Cardiac muscle cell (in vitro differentiated cells and primary cell): ENCODE data around the gene SMARCA4. TPM values are rescaled to one million over a fixed set of nuclear protein-coding genes. Genes with fewer than 3 reads are reported as not detected.
"Not testable (repeated sequence)": the region's sequence is repeated elsewhere in the genome, so short reads cannot be mapped to it uniquely, and the experiment has no call there.

Experiments used
- DNase-seq, 2 donors: peaks; one replicate each; pipeline versions ENCODE4 v3.0.0 to v3.0.0-alpha.2; 2010 to 2017; ENCODE audit warnings: low read depth in 1 of 2, low spot score in 1 of 2
- H3K27ac ChIP-seq: fragments of 200-600 bp; sonication (generic); 2 replicates; pipeline ENCODE4 v1.5.1; 2016
- H3K27me3 ChIP-seq: fragments of 200-600 bp; sonication (generic); 2 replicates; pipeline ENCODE4 v1.6.0; 2016; ENCODE audit warnings: control low read depth
- H3K36me3 ChIP-seq: fragments of 200-600 bp; sonication (generic); 2 replicates; pipeline ENCODE4 v1.5.1; 2016; ENCODE audit warnings: control low read depth
- H3K4me1 ChIP-seq: fragments of 200-600 bp; sonication (generic); 2 replicates; pipeline ENCODE4 v1.8.1; 2017; ENCODE audit warnings: low read depth, mild to moderate bottlenecking, mixed run types
- H3K4me3 ChIP-seq: fragments of 200-600 bp; sonication (generic); 2 replicates; pipeline ENCODE4 v1.5.1; 2016; ENCODE audit warnings: mild to moderate bottlenecking
- H3K9me3 ChIP-seq: fragments of 200-600 bp; sonication (generic); 2 replicates; pipeline ENCODE4 v1.5.1; 2017; ENCODE audit warnings: low read depth, mild to moderate bottlenecking, control low read depth
- polyA plus RNA-seq: library from polyadenylated mRNA; unstranded; fragments of >200 nt; fragmentation: Nextera tagmentation; extraction: Ambion mirVana; gene quantifications from 2 replicates; pipeline ENCODE4 v1.2.1, GENCODE V29; 2016
- total RNA-seq: library from RNA; depleted of rRNA; stranded (reverse); fragments of >200 nt; gene quantifications from 2 replicates; pipeline ENCODE4 v1.2.3, GENCODE V29; 2016
- TF ChIP-seq, protein P1 (sequence below): IDR thresholded peaks from 2 replicates; pipeline ENCODE4 v1.5.1; 2012; ENCODE audit warnings: low read depth, mild to moderate bottlenecking, low read length

The SMARCA4 gene
- total and polyA plus RNA-seq, 2 experiments from 2014 or later, result 178 to 212 TPM

DNA sequence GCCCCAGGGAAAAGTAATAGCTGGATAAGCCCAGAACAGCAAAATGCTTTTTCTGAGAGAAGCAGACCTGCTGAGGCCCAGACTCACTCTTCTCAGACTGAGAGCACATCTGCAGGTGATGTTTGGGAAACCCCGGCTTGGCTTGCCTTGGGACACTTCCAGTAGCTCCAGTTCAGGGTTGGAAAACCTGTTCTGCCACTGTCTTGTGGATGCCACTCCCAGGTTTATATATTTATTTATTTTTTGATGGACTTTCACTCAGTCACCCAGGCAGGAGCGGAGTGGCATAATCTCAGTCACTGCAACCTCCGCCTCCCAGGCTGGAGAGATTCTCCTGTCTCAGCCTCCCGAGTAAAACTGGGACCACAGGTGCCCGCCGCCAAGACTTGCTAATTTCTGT, 8.0 kb upstream of the SMARCA4 start:
- no peaks in the 10 kb centered on the region for H3K27me3 ChIP-seq
- H3K4me3 ChIP-seq, result no peak overlapping the region
- no peaks in the 10 kb centered on the region for H3K4me1 ChIP-seq
- DNase-seq, result no peak
- H3K27ac ChIP-seq, result no peak overlapping the region
- H3K9me3 ChIP-seq, result no peaks in the 10 kb centered on the region
- H3K36me3 ChIP-seq, result no peaks in the 10 kb centered on the region
- TF ChIP-seq, protein P1, sequence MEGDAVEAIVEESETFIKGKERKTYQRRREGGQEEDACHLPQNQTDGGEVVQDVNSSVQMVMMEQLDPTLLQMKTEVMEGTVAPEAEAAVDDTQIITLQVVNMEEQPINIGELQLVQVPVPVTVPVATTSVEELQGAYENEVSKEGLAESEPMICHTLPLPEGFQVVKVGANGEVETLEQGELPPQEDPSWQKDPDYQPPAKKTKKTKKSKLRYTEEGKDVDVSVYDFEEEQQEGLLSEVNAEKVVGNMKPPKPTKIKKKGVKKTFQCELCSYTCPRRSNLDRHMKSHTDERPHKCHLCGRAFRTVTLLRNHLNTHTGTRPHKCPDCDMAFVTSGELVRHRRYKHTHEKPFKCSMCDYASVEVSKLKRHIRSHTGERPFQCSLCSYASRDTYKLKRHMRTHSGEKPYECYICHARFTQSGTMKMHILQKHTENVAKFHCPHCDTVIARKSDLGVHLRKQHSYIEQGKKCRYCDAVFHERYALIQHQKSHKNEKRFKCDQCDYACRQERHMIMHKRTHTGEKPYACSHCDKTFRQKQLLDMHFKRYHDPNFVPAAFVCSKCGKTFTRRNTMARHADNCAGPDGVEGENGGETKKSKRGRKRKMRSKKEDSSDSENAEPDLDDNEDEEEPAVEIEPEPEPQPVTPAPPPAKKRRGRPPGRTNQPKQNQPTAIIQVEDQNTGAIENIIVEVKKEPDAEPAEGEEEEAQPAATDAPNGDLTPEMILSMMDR, result no peak

DNA sequence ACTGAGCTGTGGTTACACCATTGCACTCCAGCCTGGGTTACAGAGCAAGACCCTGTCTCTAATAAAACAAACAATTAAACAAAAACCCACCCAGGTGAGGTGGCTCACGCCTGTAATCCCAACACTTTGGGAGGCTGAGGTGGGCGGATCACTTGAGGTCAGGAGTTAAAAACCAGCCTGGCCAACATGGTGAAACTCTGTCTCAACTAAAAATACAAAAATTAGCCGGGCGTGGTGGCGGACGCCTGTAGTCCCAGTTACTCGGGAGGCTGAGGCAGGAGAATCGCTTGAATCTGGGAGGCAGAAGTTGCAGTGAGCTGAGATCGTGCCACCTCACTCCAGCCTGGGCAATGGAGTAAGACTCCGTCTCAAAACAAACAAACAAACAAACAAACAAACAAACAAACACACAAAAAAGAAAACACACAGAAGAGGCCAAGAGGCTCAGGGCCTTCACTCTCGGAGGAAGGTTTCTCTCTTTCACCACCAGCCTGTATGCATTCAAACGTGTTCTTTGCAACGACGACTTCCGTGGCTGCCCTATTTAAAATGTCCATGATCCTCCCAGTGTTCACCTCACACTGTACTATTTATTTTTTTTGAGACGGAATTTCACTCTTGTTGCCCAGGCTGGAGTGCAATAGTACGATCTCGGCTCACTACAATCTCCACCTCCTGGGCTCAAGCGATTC, 1.4 kb upstream of the SMARCA4 start:
- not testable (repeated sequence) for H3K36me3 ChIP-seq, H3K4me1 ChIP-seq, H3K9me3 ChIP-seq, DNase-seq, H3K27me3 ChIP-seq
- H3K4me3 ChIP-seq, result peak overlapping the region; percentile 55
- peak overlapping the region; percentile 94 for H3K27ac ChIP-seq

DNA sequence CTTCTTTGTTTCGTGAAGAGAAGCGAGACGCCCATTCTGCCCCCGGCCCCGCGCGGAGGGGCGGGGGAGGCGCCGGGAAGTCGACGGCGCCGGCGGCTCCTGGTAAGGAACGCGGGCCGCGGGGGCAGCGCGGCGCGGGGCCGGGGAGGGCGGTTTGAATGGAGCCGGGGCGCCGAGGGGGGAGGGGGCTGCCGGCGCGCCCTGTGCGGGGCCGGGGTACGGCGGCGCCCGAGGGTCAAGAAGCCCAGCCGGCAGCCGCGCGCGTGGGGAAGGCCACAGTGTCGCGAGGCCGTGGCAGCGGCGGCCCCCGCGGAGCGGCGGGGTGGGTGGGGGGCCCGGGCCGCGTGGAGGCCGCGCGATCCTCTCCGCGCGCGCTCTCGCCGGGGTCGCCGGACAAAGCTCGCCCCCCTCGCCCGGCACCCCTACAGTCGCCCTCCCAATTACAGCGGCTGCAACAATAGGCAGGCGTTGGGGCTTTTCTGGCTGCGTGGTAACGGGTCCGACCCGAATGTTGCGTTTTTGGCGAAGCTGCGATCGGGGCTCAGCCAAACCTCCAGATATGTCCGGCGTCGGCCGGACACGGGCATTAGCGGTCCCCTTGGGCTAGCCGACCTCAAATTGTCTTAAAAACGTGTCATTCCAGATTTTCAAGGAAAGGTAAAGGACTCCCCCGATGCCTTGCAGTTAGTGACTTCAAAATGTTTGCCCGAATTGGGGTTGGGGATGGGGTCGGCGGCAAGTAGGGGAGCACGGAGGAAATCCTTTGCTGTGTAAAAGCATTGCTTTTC, 437 bp downstream of the SMARCA4 start:
- peak; percentile 40 to 60 for DNase-seq
- Histone ChIP-seq H3K9me3 (no peaks in the 10 kb centered on the region), H3K4me1 (no peaks in the 10 kb centered on the region), H3K36me3 (no peaks in the 10 kb centered on the region), H3K27ac (peak overlapping the region; percentile 99), H3K4me3 (peak overlapping the region; percentile 97), H3K27me3 (no peaks in the 10 kb centered on the region)
- TF ChIP-seq, protein P1, result no peak

DNA sequence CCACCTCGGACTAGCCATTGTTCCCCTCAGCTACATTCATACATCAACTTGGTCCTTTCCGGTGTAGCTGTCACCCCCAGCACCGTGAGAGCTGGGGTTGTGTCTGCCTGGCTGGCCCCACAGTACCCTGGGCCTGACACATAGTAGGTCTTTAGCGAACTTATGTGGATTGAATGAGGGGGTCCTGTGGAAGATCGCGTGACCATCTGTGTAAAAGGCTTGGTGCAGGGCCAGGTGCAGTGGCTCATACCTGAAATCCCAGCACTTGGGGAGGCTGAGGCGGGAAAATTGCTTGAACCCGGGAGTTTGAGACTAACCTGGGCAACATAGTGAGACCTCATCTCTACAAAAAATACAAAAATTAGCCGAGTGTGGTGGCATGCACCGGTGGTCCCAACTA, 2.0 kb downstream of the SMARCA4 start:
- H3K4me3 ChIP-seq, result peak overlapping the region; percentile 97
- H3K27ac ChIP-seq, result peak overlapping the region; percentile 28
- no peaks in the 10 kb centered on the region for H3K36me3 ChIP-seq
- H3K27me3 ChIP-seq, result no peaks in the 10 kb centered on the region
- DNase-seq, result no peak
- H3K4me1 ChIP-seq, result no peaks in the 10 kb centered on the region
- TF ChIP-seq, protein P1, result no peak
- no peaks in the 10 kb centered on the region for H3K9me3 ChIP-seq

DNA sequence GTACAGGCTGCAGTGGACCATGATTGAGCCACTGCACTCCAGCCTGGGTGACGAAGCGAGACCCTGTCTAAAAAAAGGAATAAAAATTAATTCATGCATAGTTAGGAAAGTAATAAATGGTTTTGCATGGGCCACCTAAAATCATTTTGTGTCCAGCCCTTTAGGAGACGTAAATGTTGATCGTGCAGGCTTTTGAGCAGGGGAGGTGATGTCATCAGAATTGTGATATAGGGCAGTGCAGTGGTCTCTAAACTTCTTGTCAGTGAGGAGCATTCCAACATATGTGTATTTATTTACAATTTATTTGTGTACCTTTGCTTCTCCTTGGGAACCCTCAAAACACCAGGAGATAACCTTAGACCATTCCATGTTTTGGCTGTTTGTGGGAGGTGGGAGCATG, 3.0 kb downstream of the SMARCA4 start:
- Histone ChIP-seq H3K4me1 (peaks cover 4% of the 10 kb centered on the region), H3K4me3 (no peak overlapping the region), H3K27ac (no peak overlapping the region), H3K27me3 (no peaks in the 10 kb centered on the region), H3K36me3 (no peaks in the 10 kb centered on the region), H3K9me3 (no peaks in the 10 kb centered on the region)
- TF ChIP-seq, protein P1, result no peak
- DNase-seq, result no peak

DNA sequence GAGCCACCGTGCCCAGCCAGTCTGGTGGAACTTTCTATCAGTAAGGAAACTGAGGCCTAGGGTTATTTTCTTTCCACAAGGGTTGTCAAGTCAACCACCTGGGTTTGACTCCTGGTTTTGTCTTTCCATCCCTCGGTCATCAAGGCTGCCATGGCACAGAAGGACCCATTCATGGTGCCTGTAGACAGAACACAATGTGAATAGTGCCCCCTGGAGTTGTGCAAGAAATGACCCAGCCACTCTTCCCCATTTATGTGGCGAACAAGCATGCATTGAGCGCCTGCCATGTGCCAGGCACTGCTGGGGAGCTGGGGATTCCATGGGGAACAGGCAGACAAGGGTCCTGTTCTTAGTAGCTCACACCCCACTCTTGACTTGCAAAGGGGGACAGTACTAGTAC, 4.1 kb downstream of the SMARCA4 start:
- no peak for DNase-seq
- H3K27me3 ChIP-seq, result no peaks in the 10 kb centered on the region
- H3K4me1 ChIP-seq, result peaks cover 7% of the 10 kb centered on the region
- H3K27ac ChIP-seq, result peak overlapping the region; percentile 54
- TF ChIP-seq, protein P1, result no peak
- no peaks in the 10 kb centered on the region for H3K36me3 ChIP-seq
- H3K4me3 ChIP-seq, result no peak overlapping the region
- no peaks in the 10 kb centered on the region for H3K9me3 ChIP-seq
